ENCODE data around the gene APOL6. TPM values are rescaled to one million over a fixed set of nuclear protein-coding genes. Genes with fewer than 3 reads are reported as not detected.

APOL6 gene, protein sequence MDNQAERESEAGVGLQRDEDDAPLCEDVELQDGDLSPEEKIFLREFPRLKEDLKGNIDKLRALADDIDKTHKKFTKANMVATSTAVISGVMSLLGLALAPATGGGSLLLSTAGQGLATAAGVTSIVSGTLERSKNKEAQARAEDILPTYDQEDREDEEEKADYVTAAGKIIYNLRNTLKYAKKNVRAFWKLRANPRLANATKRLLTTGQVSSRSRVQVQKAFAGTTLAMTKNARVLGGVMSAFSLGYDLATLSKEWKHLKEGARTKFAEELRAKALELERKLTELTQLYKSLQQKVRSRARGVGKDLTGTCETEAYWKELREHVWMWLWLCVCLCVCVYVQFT
- total RNA-seq = 10 to 100 TPM; 72.4 to 75.6 TPM

DNA sequence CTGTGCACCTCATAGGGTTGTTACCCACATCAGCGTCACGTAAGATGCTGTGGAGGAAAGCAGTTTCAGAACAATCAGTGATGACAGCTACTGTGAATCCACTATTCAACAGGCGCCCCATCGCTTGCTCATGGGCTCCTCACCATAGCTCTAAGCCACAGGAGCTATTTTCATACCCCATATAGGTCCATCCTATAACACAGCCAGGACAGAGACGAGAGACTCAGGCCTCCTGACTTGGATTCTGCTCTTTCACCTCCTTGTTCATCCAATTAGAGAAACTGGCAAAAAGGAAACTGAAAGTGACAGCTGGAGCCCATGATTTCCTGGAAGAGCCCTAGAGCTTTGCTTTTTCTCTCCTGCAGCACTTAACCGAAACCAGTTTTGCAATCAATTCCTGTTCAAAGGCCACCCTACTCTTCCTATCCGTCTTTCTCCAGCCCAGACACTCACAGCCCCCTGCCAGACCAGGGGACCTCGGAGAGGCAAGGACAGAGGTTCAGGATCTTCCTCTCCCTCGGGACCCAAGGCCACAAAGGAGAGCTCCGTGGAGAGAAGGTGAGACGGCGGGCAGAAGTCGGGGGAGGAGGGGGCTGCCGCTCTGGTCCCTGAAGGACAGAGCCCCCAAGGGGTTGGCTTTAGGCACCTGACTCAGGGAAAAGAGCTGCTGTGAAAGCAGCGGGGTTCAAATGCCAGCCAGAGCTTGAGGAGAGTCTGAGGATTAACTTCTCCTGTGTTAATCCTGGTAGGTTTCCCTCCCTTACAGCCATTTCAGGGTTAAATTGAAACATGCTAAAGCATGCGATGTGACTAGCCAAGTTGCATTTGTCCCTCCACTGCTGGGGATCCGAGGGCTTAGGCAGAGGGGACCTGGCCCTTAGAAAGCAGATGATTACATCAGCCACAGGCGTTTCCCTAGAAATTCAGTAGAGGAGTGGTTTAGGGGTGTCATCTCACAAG is at the start of gene APOL6:
TSS of gene APOL6 (plus strand) at position 381 of the 960 bp plus-strand sequence. CDS start 7,980 bp downstream, outside the sequence.
- POLR2A ChIA-PET = interaction anchor here (0.6 to 4.2 kb wide), 30 partner anchors 9 to 731 kb away, joined by 3 to 92 read pairs (median 4); partner anchors contain the start of genes APOL2, APOL3, HMGXB4 and TOM1
- H3K36me3 Mint-ChIP-seq (ENCODE audit: low read depth) = peaks cover 45% of the 10 kb centered on the region
- H3K27ac Mint-ChIP-seq = peak within 1 kb of the TSS; percentile 100
- peak within 1 kb of the TSS; percentile 100 for H3K4me3 Mint-ChIP-seq
- no peaks in the 10 kb centered on the region for H3K27me3 Mint-ChIP-seq
- peaks cover 3% of the 10 kb centered on the region for H3K9me3 Mint-ChIP-seq
- peak; percentile 74 for DNase-seq
- H3K4me1 Mint-ChIP-seq = peaks cover 40% of the 10 kb centered on the region
- CTCF ChIA-PET = interaction anchor here (0.6 to 2.3 kb wide), 9 partner anchors 13 to 418 kb away, joined by 3 to 6 read pairs (median 3); no protein-coding TSS in a partner anchor

DNA sequence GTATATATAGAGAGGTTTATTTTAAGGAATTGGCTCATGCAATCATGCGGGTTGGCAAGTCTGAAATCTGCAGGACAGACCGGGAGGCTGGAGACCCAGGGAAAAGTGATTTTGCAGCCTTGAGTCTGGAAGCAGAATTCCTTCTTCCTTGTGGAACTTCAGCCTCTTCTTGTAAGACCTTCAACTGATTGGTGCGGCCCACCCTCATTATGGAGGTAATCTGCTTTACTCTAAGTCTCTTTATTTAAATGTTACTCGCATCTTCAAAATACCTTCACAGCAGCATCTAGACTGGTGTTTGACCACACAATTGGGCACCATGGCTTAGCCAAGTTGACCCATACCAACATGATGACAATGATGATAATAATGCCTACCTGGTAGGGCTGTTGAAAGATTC is 48.9 kb upstream of the APOL6 start:
- no peaks in the 10 kb centered on the region for H3K36me3 Mint-ChIP-seq (ENCODE audit: low read depth)
- DNase-seq = no peak
- no peaks in the 10 kb centered on the region for H3K9me3 Mint-ChIP-seq
- H3K27me3 Mint-ChIP-seq = no peaks in the 10 kb centered on the region
- no peak overlapping the region for H3K27ac Mint-ChIP-seq
- ChIA-PET POLR2A (no interaction called here), CTCF (no interaction called here)
- peaks cover 1% of the 10 kb centered on the region for H3K4me1 Mint-ChIP-seq
- H3K4me3 Mint-ChIP-seq = no peak overlapping the region

DNA sequence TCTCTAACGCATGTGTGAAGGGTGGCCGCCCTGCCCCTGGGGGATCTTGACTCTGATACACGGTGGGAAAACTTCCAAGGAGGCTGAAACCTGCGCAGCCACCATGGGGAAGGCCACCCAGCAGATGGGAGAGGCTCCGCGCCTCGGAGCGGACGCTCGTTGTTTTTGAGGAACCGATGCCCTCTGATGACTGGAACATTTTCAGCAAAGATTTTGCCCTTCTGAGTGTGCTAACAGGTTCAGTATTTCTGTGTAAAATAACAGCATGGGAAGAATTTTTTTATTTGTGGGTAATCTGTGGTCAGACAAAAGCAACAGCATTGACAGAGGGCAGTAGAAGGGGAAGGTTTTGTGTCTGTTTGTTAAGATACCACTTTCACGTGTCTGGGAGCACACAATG is 47.8 kb upstream of the APOL6 start:
- ChIA-PET POLR2A (no interaction called here), CTCF (no interaction called here)
- H3K9me3 Mint-ChIP-seq = no peaks in the 10 kb centered on the region
- H3K27ac Mint-ChIP-seq = no peak overlapping the region
- no peak overlapping the region for H3K4me3 Mint-ChIP-seq
- no peak for DNase-seq
- no peaks in the 10 kb centered on the region for H3K36me3 Mint-ChIP-seq (ENCODE audit: low read depth)
- no peaks in the 10 kb centered on the region for H3K27me3 Mint-ChIP-seq
- H3K4me1 Mint-ChIP-seq = peaks cover 7% of the 10 kb centered on the region

DNA sequence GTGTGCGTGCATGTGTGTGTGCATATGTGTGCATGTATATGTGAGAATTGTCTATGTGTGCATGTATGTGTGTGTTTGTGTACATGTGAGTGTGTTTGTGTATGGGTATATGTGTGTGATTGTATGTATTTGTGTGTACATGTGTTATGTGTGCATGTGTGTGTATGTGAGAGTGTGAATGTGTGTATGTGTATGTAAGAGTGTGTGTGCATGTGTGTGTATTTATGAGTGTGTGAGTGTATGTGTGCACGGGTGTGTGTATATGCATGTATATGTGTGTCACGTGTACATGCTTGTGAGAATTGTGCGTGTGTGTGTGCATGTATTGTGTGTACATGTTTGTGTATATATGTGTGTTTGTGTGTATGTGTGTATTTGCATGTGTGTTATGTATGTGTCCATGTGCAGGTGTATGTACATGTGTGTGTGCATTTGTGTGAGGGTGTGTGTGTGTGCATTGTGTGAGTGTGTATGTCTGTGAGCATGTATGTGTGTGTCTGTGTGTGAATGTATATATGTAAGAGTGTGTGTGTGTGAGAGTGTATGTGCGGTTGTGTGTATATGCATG is 47.1 kb upstream of the APOL6 start:
- Mint-ChIP-seq H3K9me3 (no peaks in the 10 kb centered on the region), H3K4me1 (peaks cover 8% of the 10 kb centered on the region), H3K27ac (no peak overlapping the region), H3K4me3 (no peak overlapping the region), H3K27me3 (no peaks in the 10 kb centered on the region), H3K36me3 (ENCODE audit: low read depth) (no peaks in the 10 kb centered on the region)
- DNase-seq = no peak
- POLR2A ChIA-PET = no interaction called here
- CTCF ChIA-PET = no interaction called here

DNA sequence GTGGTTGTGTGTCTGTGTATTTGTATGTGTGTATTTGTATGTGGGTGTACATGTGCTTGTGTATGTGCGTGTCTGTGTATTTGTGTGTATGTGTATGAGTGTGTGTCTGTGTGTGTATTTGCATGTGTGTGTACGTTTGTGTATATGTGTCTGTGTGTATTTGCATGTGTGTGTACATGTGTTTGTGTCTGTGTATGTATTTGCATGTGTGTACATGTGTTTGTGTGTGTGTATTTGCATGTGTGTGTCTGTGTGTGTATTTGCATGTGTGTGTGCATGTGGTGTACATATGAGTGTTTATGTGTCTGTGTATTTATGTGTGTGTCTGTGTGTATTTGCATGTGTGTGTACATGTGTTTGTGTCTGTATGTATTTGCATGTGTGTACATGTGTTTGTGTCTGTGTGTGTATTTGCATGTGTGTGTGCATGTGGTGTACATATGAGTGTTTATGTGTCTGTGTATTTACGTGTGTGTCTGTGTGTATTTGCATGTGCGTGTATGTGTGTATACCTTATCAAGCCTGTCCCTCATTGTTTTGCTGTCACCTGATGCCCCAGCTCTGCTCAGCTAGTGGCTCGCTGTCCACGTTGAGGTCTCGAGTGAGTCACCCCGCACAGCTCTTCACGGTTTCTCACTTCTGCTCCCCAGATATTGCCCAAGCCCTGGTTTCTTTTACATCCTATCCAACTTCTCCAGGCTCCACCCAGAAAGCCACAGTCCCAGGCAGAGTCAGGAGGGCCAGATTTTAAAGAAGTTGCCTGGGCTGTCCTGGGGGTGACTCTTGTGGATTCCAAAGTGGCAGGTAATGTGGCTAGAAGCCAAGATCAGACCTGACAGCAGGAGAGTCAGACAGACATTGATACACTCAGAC is 46.3 kb upstream of the APOL6 start:
- POLR2A ChIA-PET = no interaction called here
- no peak overlapping the region for H3K4me3 Mint-ChIP-seq
- peaks cover 8% of the 10 kb centered on the region for H3K4me1 Mint-ChIP-seq
- no peak overlapping the region for H3K27ac Mint-ChIP-seq
- no peak for DNase-seq
- CTCF ChIA-PET = no interaction called here
- no peaks in the 10 kb centered on the region for H3K27me3 Mint-ChIP-seq
- no peaks in the 10 kb centered on the region for H3K9me3 Mint-ChIP-seq
- no peaks in the 10 kb centered on the region for H3K36me3 Mint-ChIP-seq (ENCODE audit: low read depth)

DNA sequence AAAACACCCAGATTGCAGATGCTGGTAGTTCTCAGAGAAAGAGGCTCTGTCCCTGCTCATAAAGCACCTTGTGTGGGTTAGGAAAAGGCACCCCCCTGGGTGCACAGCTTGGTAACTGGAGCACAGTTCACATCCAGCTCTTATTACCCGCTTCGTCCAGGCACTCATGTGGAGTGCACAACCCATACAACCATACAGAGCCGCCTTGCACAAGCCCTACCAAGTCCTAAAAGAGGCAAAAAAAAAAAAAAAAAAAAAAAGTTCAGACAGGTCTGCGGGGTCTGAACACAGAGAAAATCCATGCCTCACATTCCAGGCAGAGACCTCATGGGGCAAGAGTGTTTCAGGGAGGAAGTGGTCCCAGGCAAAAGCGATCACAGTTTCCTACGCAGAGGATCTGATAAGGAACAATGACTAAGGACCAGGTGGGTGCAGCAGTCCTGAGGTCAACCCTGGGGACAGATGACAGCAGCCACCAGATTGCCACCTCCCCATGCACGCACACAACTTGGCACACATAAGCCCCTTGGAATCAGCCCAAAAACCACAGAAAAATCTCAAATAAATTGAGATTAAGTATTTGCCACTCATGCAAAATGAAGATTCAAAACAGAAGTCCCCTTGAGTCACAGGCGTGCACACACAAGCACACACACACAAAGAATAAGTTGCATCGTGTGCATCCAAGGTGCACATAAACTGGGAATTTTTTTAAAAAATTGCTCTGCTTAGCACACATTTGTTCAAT is 43.5 kb upstream of the APOL6 start:
- no peaks in the 10 kb centered on the region for H3K36me3 Mint-ChIP-seq (ENCODE audit: low read depth)
- POLR2A ChIA-PET = no interaction called here
- H3K4me1 Mint-ChIP-seq = peaks cover 8% of the 10 kb centered on the region
- no peak overlapping the region for H3K27ac Mint-ChIP-seq
- no peak overlapping the region for H3K4me3 Mint-ChIP-seq
- no peaks in the 10 kb centered on the region for H3K9me3 Mint-ChIP-seq
- no peak for DNase-seq
- H3K27me3 Mint-ChIP-seq = peaks cover 4% of the 10 kb centered on the region
- CTCF ChIA-PET = no interaction called here

DNA sequence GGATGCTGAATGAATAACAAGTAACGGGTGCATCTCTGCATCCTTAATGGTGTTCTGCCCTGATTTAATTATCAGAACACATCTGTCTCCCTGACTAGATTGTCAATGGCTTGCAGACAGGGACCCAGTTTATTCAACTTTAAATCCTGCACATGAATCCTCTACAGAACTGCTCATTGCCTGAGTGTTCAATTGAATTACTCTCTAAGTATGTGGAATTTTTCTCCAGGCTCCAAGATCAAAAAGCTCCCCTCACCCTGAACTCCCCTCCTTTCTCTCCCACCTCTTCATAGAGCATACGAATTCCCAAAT is 42.9 kb upstream of the APOL6 start:
- H3K27ac Mint-ChIP-seq = no peak overlapping the region
- H3K9me3 Mint-ChIP-seq = no peaks in the 10 kb centered on the region
- no peak for DNase-seq
- no peaks in the 10 kb centered on the region for H3K36me3 Mint-ChIP-seq (ENCODE audit: low read depth)
- CTCF ChIA-PET = no interaction called here
- POLR2A ChIA-PET = no interaction called here
- no peak overlapping the region for H3K4me3 Mint-ChIP-seq
- peaks cover 6% of the 10 kb centered on the region for H3K27me3 Mint-ChIP-seq
- H3K4me1 Mint-ChIP-seq = peaks cover 8% of the 10 kb centered on the region

DNA sequence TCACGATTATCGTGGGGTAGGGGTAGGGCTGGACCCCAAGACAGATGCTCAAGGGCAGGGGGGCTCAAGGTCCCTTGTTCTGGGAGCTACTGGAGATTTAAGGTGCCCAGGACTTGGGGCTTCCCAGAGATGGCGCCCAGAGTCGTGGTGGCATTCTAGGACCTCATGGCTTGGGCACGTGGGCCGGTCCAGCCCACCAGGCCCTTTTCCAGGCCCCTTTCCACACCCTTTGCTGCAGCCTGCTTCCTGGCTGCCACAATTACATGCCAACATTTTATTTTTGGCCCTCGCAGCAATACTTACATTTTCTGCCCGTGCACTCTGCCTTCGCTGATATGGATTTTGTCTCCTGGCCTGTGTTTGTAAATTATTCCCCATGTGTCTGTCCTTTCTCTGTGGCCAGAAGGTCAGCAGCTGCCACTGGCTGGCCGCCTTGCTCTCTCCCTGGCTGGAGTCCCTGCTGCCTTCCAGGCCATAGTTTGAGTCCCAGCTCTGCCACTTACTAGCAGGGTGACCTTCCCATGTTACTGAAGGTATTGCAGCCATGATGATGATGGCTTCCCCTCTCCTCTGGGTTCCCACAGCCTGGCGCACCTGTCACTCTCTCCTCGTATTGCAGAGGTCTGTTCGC is 42.3 kb upstream of the APOL6 start:
- no peak overlapping the region for H3K4me3 Mint-ChIP-seq
- CTCF ChIA-PET = no interaction called here
- POLR2A ChIA-PET = no interaction called here
- no peak for DNase-seq
- H3K27me3 Mint-ChIP-seq = peaks cover 8% of the 10 kb centered on the region
- H3K4me1 Mint-ChIP-seq = peaks cover 8% of the 10 kb centered on the region
- H3K9me3 Mint-ChIP-seq = no peaks in the 10 kb centered on the region
- H3K36me3 Mint-ChIP-seq (ENCODE audit: low read depth) = no peaks in the 10 kb centered on the region
- H3K27ac Mint-ChIP-seq = no peak overlapping the region

DNA sequence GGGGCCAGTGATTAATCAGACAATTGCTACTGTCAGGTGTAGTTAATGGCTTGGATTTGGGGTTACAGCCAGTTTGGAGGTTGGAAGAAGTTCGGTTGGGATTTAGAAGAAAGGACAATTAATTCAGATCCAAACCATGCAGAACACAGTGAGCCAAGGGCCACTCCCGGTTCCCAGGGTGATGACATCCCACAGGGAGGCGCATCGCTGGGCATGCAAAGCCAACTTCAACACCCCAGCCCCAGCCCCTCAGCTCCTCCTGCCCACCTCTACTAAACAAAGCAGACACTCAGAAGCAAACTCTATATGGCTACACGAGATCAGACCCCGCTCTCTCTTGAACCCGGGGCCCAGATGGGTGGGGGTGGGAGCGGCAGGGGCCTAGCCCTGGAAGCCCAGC is 41.3 kb upstream of the APOL6 start:
- H3K4me3 Mint-ChIP-seq = no peak overlapping the region
- POLR2A ChIA-PET = no interaction called here
- peaks cover 8% of the 10 kb centered on the region for H3K27me3 Mint-ChIP-seq
- no peaks in the 10 kb centered on the region for H3K9me3 Mint-ChIP-seq
- H3K4me1 Mint-ChIP-seq = peaks cover 15% of the 10 kb centered on the region
- H3K36me3 Mint-ChIP-seq (ENCODE audit: low read depth) = no peaks in the 10 kb centered on the region
- DNase-seq = no peak
- CTCF ChIA-PET = no interaction called here
- H3K27ac Mint-ChIP-seq = no peak overlapping the region

DNA sequence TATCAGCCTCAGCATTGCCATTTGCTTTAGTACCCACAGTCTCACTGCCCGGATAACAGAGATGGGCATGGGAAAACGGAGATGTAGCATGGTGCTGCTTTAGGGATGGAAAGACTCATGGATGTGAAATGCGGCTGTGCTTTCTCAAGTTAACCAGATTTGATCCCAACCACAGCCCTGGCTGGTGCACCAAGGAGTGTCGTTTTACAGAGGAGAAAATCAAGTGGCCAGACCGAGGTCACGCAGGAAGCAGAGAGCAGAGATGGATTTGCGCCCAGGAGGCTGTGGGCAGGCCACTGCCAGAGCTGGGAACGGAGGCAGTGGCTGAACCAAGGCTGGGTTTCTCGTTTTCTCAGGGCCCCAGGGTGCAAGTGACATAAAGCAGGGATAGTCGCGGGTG is 40.2 kb upstream of the APOL6 start:
- Mint-ChIP-seq H3K36me3 (ENCODE audit: low read depth) (no peaks in the 10 kb centered on the region), H3K27me3 (peaks cover 8% of the 10 kb centered on the region), H3K9me3 (no peaks in the 10 kb centered on the region), H3K4me3 (no peak overlapping the region), H3K4me1 (peaks cover 18% of the 10 kb centered on the region), H3K27ac (no peak overlapping the region)
- ChIA-PET CTCF (no interaction called here), POLR2A (no interaction called here)
- no peak for DNase-seq

DNA sequence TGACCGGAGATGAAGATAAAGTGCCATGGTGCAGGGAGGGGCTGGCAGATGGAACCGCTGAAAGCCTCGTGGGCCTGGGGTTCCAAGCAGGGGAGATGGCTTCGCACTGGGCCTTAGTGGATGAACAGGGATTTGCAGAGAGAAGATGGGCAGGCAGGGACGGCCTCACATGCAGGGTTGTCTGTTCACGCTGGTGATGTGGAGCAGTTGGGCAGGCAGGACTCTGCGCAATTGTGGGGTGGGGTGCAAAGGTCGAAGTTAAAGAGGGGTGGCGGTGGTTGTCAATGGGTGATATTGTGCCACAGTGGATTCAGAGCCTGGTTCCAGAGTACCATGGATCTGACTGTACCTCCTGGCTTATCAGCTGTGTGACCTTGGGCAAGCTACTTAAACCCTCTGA is 39.0 kb upstream of the APOL6 start:
- no peak for DNase-seq
- no peaks in the 10 kb centered on the region for H3K9me3 Mint-ChIP-seq
- CTCF ChIA-PET = no interaction called here
- no peak overlapping the region for H3K4me3 Mint-ChIP-seq
- POLR2A ChIA-PET = no interaction called here
- H3K4me1 Mint-ChIP-seq = peaks cover 17% of the 10 kb centered on the region
- no peaks in the 10 kb centered on the region for H3K36me3 Mint-ChIP-seq (ENCODE audit: low read depth)
- H3K27me3 Mint-ChIP-seq = peaks cover 8% of the 10 kb centered on the region
- no peak overlapping the region for H3K27ac Mint-ChIP-seq

DNA sequence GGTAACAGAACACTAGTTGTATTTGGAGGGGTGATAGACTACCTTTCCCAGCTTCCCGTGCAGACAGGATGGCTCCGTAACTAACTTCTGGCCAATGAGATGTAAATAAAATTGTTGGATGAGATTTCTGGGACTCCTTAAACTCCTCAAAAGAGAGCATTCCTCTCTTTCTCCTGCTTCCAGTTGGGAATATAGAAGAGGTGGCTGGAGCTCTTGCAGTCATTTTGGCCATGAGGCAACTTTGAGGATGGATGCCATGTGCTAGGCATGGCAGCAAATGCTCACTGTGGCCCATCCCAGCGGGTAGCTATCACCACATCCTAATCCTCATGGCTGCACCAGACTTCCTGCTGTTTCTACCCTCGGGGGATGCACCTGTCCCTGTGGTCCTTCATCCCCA is 38.5 kb upstream of the APOL6 start:
- POLR2A ChIA-PET = no interaction called here
- Mint-ChIP-seq H3K4me3 (no peak overlapping the region), H3K9me3 (no peaks in the 10 kb centered on the region), H3K27me3 (peaks cover 8% of the 10 kb centered on the region), H3K36me3 (ENCODE audit: low read depth) (no peaks in the 10 kb centered on the region), H3K4me1 (peaks cover 16% of the 10 kb centered on the region), H3K27ac (no peak overlapping the region)
- CTCF ChIA-PET = no interaction called here
- DNase-seq = no peak
